ENCODE data around the gene GALNT9.
"Not testable (repeated sequence)": the region's sequence is repeated elsewhere in the genome, so short reads cannot be mapped to it uniquely, and the experiment has no call there.

The GALNT9 gene

GRCh38 chr12:132153501-132154340 is 175.7 kb downstream of the GALNT9 start:
- DNase-seq = peak; percentile 69 to 87 (median 76)

- no peak for DNase-seq
Observed at GRCh38 chr12:132152953-132153352, 176.4 kb downstream of the GALNT9 start.

- no peak for DNase-seq
Observed at GRCh38 chr12:132152411-132152821, 177.0 kb downstream of the GALNT9 start.

GRCh38 chr12:132151766-132152410 is 177.5 kb downstream of the GALNT9 start:
- no peak for DNase-seq

- DNase-seq = no peak
Observed at GRCh38 chr12:132151145-132151765, 178.1 kb downstream of the GALNT9 start.

GRCh38 chr12:132150780-132151144 is 178.6 kb downstream of the GALNT9 start:
- no peak for DNase-seq

- DNase-seq = not testable (repeated sequence)
Observed at GRCh38 chr12:132149526-132149925, 179.9 kb downstream of the GALNT9 start.

GRCh38 chr12:132148368-132149045 is 180.9 kb downstream of the GALNT9 start:
- no peak for DNase-seq

GRCh38 chr12:132147423-132148367 is 181.7 kb downstream of the GALNT9 start:
- DNase-seq = no peak

- DNase-seq = no peak
Observed at GRCh38 chr12:132146772-132147422, 182.5 kb downstream of the GALNT9 start.

Data from suppressor macrophage (primary cell).